ENCODE measurements around the gene COMMD7. TPM values are rescaled to one million over a fixed set of nuclear protein-coding genes. Genes with fewer than 3 reads are reported as not detected.

The COMMD7 gene
- total RNA-seq, 4 donors from 2014 or later = 30.2 to 55.8 (median 42.6) TPM

DNA sequence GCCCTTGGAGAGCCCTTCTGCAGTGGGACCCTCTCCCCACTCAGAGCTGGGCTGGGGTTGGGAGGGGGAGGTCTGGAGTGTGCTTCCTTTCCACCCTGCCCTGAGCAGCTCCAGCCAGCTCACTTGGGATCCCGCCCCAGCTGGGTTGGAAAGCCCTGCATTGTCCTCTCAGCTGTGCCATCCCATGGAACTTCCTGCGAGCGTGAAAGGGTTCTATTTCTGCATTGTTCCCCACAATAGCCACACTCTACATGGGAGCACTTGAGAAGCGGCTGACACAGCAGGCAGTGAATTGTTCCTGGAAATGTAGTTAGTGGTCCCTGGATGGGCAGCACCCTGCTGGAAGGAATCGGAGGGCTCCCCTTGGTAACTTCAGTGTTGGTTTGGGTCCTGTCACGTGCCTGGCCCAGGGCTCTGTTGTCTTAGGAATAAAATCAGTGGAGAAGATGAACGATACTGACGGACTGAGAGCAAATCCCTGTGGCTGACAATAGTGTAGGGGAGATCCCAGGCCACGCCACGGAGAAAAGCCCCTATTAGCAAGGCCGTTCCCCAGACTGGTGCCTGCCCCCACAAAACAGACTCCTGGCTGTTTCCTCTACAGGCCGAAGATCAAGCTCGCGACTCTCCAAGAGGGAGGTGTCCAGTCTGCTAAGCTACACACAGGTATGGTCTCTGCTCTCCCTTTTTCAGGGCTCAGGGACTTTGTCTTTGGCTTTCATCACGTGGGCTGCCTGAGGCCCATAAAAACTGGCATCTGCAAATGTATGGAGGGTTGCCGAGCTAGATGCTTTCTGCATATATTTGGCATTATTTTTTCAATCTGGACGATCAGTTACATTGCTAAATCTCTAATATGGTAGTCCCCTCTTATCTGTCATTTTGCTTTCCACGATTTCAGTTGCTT is 37.7 kb upstream of the COMMD7 start:
- H3K9me3 ChIP-seq = no peaks in the 10 kb centered on the region
- no peak overlapping the region for H3K27ac ChIP-seq
- no peaks in the 10 kb centered on the region for H3K27me3 ChIP-seq
- no peaks in the 10 kb centered on the region for H3K4me1 ChIP-seq
- intact Hi-C loops (cut with DNase I) = loop anchor here (10.0 kb wide), 1 partner anchor 256 kb away; no protein-coding TSS in a partner anchor
- DNase-seq = no peak
- no peak overlapping the region for H3K4me3 ChIP-seq (replicated peaks in 1 of 3)
- no peaks in the 10 kb centered on the region for H3K36me3 ChIP-seq
- 84 to 93% methylated on average over 15 to 18 of the region's 18 CpGs for WGBS, 2 donors
- TF ChIP-seq, protein P1, sequence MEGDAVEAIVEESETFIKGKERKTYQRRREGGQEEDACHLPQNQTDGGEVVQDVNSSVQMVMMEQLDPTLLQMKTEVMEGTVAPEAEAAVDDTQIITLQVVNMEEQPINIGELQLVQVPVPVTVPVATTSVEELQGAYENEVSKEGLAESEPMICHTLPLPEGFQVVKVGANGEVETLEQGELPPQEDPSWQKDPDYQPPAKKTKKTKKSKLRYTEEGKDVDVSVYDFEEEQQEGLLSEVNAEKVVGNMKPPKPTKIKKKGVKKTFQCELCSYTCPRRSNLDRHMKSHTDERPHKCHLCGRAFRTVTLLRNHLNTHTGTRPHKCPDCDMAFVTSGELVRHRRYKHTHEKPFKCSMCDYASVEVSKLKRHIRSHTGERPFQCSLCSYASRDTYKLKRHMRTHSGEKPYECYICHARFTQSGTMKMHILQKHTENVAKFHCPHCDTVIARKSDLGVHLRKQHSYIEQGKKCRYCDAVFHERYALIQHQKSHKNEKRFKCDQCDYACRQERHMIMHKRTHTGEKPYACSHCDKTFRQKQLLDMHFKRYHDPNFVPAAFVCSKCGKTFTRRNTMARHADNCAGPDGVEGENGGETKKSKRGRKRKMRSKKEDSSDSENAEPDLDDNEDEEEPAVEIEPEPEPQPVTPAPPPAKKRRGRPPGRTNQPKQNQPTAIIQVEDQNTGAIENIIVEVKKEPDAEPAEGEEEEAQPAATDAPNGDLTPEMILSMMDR (IDR thresholded peaks at IDR 0.05) = no peak
- no peak for TF ChIP-seq POLR2A (IDR thresholded peaks at IDR 0.05)

DNA sequence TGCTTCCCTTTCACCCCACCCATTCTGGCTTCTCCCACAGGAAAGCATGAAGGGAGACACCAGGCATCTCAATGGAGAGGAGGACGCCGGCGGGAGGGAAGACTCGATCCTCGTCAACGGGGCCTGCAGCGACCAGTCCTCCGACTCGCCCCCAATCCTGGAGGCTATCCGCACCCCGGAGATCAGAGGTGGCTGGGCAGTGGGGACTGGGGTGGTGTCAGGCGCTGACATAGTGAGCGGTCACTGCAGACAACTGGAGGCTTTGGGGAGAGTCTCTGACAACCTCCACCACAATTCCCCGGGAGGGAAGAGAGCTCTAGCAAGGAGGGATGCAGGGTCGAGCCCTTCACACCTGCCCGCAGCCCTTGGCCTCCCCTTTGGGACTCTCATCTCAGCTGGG is 37.0 kb upstream of the COMMD7 start:
- no peaks in the 10 kb centered on the region for H3K27me3 ChIP-seq
- H3K4me3 ChIP-seq (replicated peaks in 1 of 3) = no peak overlapping the region
- H3K9me3 ChIP-seq = no peaks in the 10 kb centered on the region
- intact Hi-C loops (cut with DNase I) = loop anchor here (10.0 kb wide), 1 partner anchor 255 kb away; no protein-coding TSS in a partner anchor
- 83 to 95% methylated on average over 3 to 16 of the region's 16 CpGs for WGBS, 2 donors
- H3K36me3 ChIP-seq = no peaks in the 10 kb centered on the region
- no peaks in the 10 kb centered on the region for H3K4me1 ChIP-seq
- no peak for DNase-seq
- no peak overlapping the region for H3K27ac ChIP-seq
- TF ChIP-seq, protein P1 (IDR thresholded peaks at IDR 0.05) = no peak
- no peak for TF ChIP-seq POLR2A (IDR thresholded peaks at IDR 0.05)

DNA sequence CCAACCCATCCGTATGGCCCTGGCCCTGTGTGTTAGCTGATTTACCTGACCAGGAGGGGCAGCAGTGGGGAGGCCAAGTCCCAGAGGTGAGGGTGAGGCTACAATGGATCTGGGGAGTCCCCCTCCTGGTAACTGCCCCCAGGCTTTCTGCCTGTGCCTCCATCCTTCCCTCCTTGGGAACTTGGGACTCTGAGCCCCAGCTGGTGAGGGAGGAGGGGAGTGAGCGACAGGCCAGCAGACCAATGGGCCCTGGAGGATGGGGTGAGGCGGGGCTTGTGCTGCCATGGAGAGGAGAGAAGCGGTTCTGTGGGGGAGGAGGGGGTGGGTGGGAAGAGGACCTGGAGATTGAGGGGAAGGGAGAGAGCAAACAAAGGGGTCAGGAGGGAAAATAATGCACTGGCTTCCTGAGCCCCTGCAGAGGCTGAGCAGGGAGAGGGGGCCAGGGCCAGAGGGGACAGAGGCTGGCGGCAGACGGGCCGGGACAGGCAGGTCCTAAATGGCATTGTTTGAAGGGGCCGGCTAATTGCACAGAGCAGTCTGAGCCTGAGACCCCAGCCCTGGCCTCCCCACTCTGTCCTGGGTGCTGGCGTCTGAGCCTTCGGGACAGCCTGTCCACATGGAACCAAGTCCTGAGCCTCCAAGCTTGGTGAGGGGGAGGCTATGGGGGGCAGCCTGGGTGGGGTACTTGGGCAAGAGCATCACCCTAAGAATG is 36.4 kb upstream of the COMMD7 start:
- H3K27ac ChIP-seq = no peak overlapping the region
- H3K9me3 ChIP-seq = no peaks in the 10 kb centered on the region
- H3K36me3 ChIP-seq = no peaks in the 10 kb centered on the region
- TF ChIP-seq, protein P1 (IDR thresholded peaks at IDR 0.05) = no peak
- TF ChIP-seq POLR2A (IDR thresholded peaks at IDR 0.05) = no peak
- 81 to 95% methylated on average over 10 of the region's 10 CpGs for WGBS, 2 donors
- no peaks in the 10 kb centered on the region for H3K27me3 ChIP-seq
- no peak overlapping the region for H3K4me3 ChIP-seq (replicated peaks in 1 of 3)
- no peaks in the 10 kb centered on the region for H3K4me1 ChIP-seq
- intact Hi-C loops (cut with DNase I) = loop anchor here (2.0 to 10.0 kb wide), 2 partner anchors 107 to 255 kb away; partner anchors contain the start of gene C20orf203
- no peak for DNase-seq

DNA sequence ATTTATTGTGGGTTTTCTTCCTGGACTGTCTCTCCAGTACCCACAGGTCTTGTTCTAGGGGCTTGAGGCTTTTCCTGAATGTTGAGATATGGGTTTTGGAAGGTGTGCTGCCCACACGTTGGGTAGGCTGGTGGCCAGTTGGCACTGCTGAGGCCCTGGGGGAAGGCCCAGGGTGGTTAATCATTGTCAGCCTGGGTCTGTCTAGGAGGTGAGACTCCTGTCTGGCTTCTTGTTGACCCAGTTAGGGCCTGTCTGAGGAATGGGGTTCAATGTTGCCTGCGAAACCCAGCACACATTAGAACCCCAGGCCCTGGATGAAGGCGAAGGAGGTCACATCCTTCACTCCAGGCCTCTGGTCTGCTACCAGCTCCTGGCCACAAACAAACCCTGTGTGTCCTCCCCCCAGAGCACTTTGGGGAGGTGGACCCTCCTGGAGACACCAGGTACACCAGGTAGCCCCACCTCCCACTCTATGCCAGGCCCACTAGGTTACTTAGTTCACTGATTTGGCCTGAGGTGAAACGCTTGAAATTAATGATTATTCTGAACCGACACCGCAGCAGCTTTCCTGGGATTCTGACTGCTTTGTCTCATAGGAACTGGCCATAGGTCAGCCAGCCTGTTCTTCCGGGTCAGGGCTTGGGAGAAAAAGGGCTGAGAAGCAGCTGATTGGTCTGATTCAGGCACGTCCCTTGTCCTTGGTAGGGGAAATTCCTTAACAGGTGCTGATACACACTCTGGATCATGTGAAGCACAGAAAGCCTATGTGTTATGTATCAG is 34.1 kb upstream of the COMMD7 start:
- no peak for DNase-seq
- no peak for TF ChIP-seq POLR2A (IDR thresholded peaks at IDR 0.05)
- TF ChIP-seq, protein P1 (IDR thresholded peaks at IDR 0.05) = no peak
- H3K9me3 ChIP-seq = no peaks in the 10 kb centered on the region
- 90% methylated on average over 7 of the region's 8 CpGs for WGBS, 2 donors
- H3K4me1 ChIP-seq = no peaks in the 10 kb centered on the region
- no peak overlapping the region for H3K27ac ChIP-seq
- no peak overlapping the region for H3K4me3 ChIP-seq (replicated peaks in 1 of 3)
- no peaks in the 10 kb centered on the region for H3K36me3 ChIP-seq
- intact Hi-C loops (cut with DNase I) = no loop called here
- no peaks in the 10 kb centered on the region for H3K27me3 ChIP-seq
